DMS 273 (cell line): ENCODE measurements around the gene LCE5A.
"Not testable (repeated sequence)": the region's sequence is repeated elsewhere in the genome, so short reads cannot be mapped to it uniquely, and the experiment has no call there.

Source experiments
- DNase-seq: peaks from one replicate; lab custom pipeline; 2025; ENCODE audit not compliant: unreplicated experiment; lab: John Stamatoyannopoulos, UW

Gene LCE5A

GRCh38 chr1:152515434-152515783 is 4.8 kb downstream of the LCE5A start:
- DNase-seq: peak; percentile 55

GRCh38 chr1:152516082-152516481 is 5.5 kb downstream of the LCE5A start:
- DNase-seq: no peak

- DNase-seq: no peak
Observed at GRCh38 chr1:152517237-152517811, 6.7 kb downstream of the LCE5A start.

- no peak for DNase-seq
Observed at GRCh38 chr1:152519851-152520250, 9.2 kb downstream of the LCE5A start.

GRCh38 chr1:152520561-152521090 is 10.0 kb downstream of the LCE5A start:
- no peak for DNase-seq

GRCh38 chr1:152525080-152525641 is 14.6 kb downstream of the LCE5A start:
- no peak for DNase-seq

GRCh38 chr1:152533327-152533938 is 22.8 kb downstream of the LCE5A start:
- DNase-seq: peak; percentile 79

- no peak for DNase-seq
Observed at GRCh38 chr1:152535774-152536173, 25.2 kb downstream of the LCE5A start.

GRCh38 chr1:152537496-152537895 is 26.9 kb downstream of the LCE5A start:
- no peak for DNase-seq

- DNase-seq: no peak
Observed at GRCh38 chr1:152539901-152540300, 29.3 kb downstream of the LCE5A start.

- DNase-seq: peak; percentile 29
Observed at GRCh38 chr1:152543820-152544219, 33.2 kb downstream of the LCE5A start.

- DNase-seq: no peak
Observed at GRCh38 chr1:152546704-152547103, 36.1 kb downstream of the LCE5A start.

GRCh38 chr1:152548358-152548757 is 37.8 kb downstream of the LCE5A start:
- DNase-seq: not testable (repeated sequence)
